WTC11 (cell line): ENCODE results near the gene CBLB. TPM values are rescaled to one million over a fixed set of nuclear protein-coding genes. Genes with fewer than 3 reads are reported as not detected.

Experiments
- ATAC-seq: fragments of 200-7000 bp; cut with Tn5 transposase; 2 replicates; pipeline ENCODE4 v1.10.0; 2021; ENCODE audit warnings: mild to moderate bottlenecking, moderate library complexity
- CTCF ChIA-PET: fragments of 300-600 bp; sonication (Branson Sonifier 250); formaldehyde crosslinking; loops from one replicate; lab custom pipeline; 2021; ENCODE audit warnings: antibody characterized with exemption; lab: Charles Lee
- POLR2A ChIA-PET: fragments of 350-600 bp; sonication (Branson Sonifier 250); formaldehyde crosslinking; loops from one replicate; lab custom pipeline; 2021; ENCODE audit warnings: antibody characterized with exemption; lab: Charles Lee
- DNase-seq: peaks from one replicate; pipeline ENCODE4 v3.0.0; 2021; ENCODE audit warnings: low spot score
- H3K27ac Mint-ChIP-seq: 2 replicates; pipeline ENCODE4 v1.8.0; 2021; ENCODE audit warnings: mixed read lengths
- H3K27me3 Mint-ChIP-seq: 2 replicates; pipeline ENCODE4 v1.8.0; 2021; ENCODE audit warnings: low read depth, mild to moderate bottlenecking, moderate library complexity, mixed read lengths
- H3K36me3 Mint-ChIP-seq: 2 replicates; pipeline ENCODE4 v1.8.0; 2021; ENCODE audit warnings: mixed read lengths
- H3K4me1 Mint-ChIP-seq: 2 replicates; pipeline ENCODE4 v1.8.0; 2022; ENCODE audit warnings: mixed read lengths
- H3K4me3 Mint-ChIP-seq: 2 replicates; pipeline ENCODE4 v1.8.0; 2021; ENCODE audit warnings: mild to moderate bottlenecking, moderate library complexity, mixed read lengths
- H3K9me3 Mint-ChIP-seq: 2 replicates; pipeline ENCODE4 v1.8.0; 2021; ENCODE audit warnings: mixed read lengths
- CBFB ChIP-seq: sonication (generic); formaldehyde crosslinking; IDR thresholded peaks from 2 replicates; pipeline ENCODE4 v1.8.1; 2022; ENCODE audit warnings: mild to moderate bottlenecking, low read depth, missing genetic modification reagents
- CREM ChIP-seq: sonication (generic); formaldehyde crosslinking; IDR thresholded peaks from 2 replicates; pipeline ENCODE4 v1.8.1; 2022; ENCODE audit warnings: mild to moderate bottlenecking, missing genetic modification reagents, moderate library complexity
- IRF1 ChIP-seq: sonication (generic); formaldehyde crosslinking; IDR thresholded peaks from 2 replicates; pipeline ENCODE4 v1.8.0; 2023; ENCODE audit warnings: missing genetic modification reagents
- MLX ChIP-seq: sonication (generic); formaldehyde crosslinking; IDR thresholded peaks from 2 replicates; pipeline ENCODE4 v1.8.1; 2023; ENCODE audit warnings: mild to moderate bottlenecking, missing genetic modification reagents, moderate library complexity
- NFATC4 ChIP-seq: fragments of 250-450 bp; sonication (Bioruptor Pico); IDR thresholded peaks from 2 replicates; pipeline ENCODE4 v1.9.0; 2021; ENCODE audit warnings: mild to moderate bottlenecking
- NFE2L1 ChIP-seq: sonication (generic); formaldehyde crosslinking; IDR thresholded peaks from 2 replicates; pipeline ENCODE4 v1.8.1; 2023; ENCODE audit warnings: missing genetic modification reagents
- NFYB ChIP-seq: sonication (generic); formaldehyde crosslinking; conservative IDR thresholded peaks from 2 replicates; pipeline ENCODE4 v1.8.0; 2022; ENCODE audit warnings: low read depth, missing genetic modification reagents
- OVOL2 ChIP-seq: fragments of 250-450 bp; sonication (Bioruptor Pico); IDR thresholded peaks from 2 replicates; pipeline ENCODE4 v1.9.0; 2021; ENCODE audit warnings: mild to moderate bottlenecking, borderline replicate concordance
- PRRX2 ChIP-seq: fragments of 250-450 bp; sonication (Bioruptor Pico); IDR thresholded peaks from 2 replicates; pipeline ENCODE4 v1.8.0; 2021; ENCODE audit warnings: mild to moderate bottlenecking
- RELA ChIP-seq: sonication (generic); formaldehyde crosslinking; IDR thresholded peaks from 2 replicates; pipeline ENCODE4 v1.8.1; 2022; ENCODE audit warnings: missing genetic modification reagents, mild to moderate bottlenecking, borderline replicate concordance
- TCF7 ChIP-seq: sonication (generic); formaldehyde crosslinking; IDR thresholded peaks from 2 replicates; pipeline ENCODE4 v1.8.0; 2022; ENCODE audit warnings: mild to moderate bottlenecking, low read depth, missing genetic modification reagents, moderate library complexity
- TEAD1 ChIP-seq: sonication (generic); formaldehyde crosslinking; IDR thresholded peaks from 2 replicates; pipeline ENCODE4 v1.8.0; 2022; ENCODE audit warnings: mild to moderate bottlenecking, missing genetic modification reagents
- ZBTB21 ChIP-seq: sonication (generic); formaldehyde crosslinking; IDR thresholded peaks from 2 replicates; pipeline ENCODE4 v1.8.1; 2023; ENCODE audit warnings: mild to moderate bottlenecking, missing genetic modification reagents, borderline replicate concordance
- ZNF121 ChIP-seq: sonication (generic); formaldehyde crosslinking; IDR thresholded peaks from 2 replicates; pipeline ENCODE4 v1.8.0; 2023; ENCODE audit warnings: missing genetic modification reagents
- ZNF219 ChIP-seq: sonication (generic); formaldehyde crosslinking; IDR thresholded peaks from 2 replicates; pipeline ENCODE4 v1.8.0; 2023; ENCODE audit warnings: missing genetic modification reagents, mild to moderate bottlenecking, borderline replicate concordance
- ZNF396 ChIP-seq: fragments of 250-450 bp; sonication (Bioruptor Pico); IDR thresholded peaks from 2 replicates; pipeline ENCODE4 v1.8.0; 2021; ENCODE audit warnings: mild to moderate bottlenecking, moderate library complexity, borderline replicate concordance
- ZSCAN18 ChIP-seq: fragments of 250-450 bp; sonication (Bioruptor Pico); IDR thresholded peaks from 2 replicates; pipeline ENCODE4 v2.1.2; 2022; ENCODE audit warnings: mild to moderate bottlenecking, moderate library complexity
- total RNA-seq: library from RNA; stranded (reverse); gene quantifications from 3 replicates; pipeline ENCODE4 v1.2.3, GENCODE V29; 2021
- TF ChIP-seq, protein P1 (sequence below): sonication (generic); formaldehyde crosslinking; IDR thresholded peaks from 2 replicates; pipeline ENCODE4 v1.8.1; 2022; ENCODE audit warnings: low read depth, mild to moderate bottlenecking, moderate library complexity, missing genetic modification reagents, borderline replicate concordance
- TF ChIP-seq, protein P2 (sequence below): fragments of 200-600 bp; IDR thresholded peaks from 2 replicates; pipeline ENCODE4 v1.8.0; 2022; ENCODE audit warnings: antibody characterized with exemption
- TF ChIP-seq, protein P3 (sequence below): fragments of 250-450 bp; sonication (Bioruptor Pico); IDR thresholded peaks from 2 replicates; pipeline ENCODE4 v1.9.0; 2021; ENCODE audit warnings: mild to moderate bottlenecking, borderline replicate concordance
- TF ChIP-seq, protein P4 (sequence below): sonication (generic); formaldehyde crosslinking; IDR thresholded peaks from 2 replicates; pipeline ENCODE4 v1.8.1; 2023; ENCODE audit warnings: mild to moderate bottlenecking, missing genetic modification reagents, borderline replicate concordance

Gene CBLB
- total RNA-seq, 1 experiment from 2014 or later: 19.8 TPM

GRCh38 chr3:105622169-105622568 lies 246.6 kb downstream of the CBLB start:
- TF ChIP-seq RELA (CRISPR knock-in tag) (no peak), ZNF396 (CRISPR knock-in tag) (no peak), ZNF121 (CRISPR knock-in tag) (no peak), TCF7 (CRISPR knock-in tag) (no peak), NFATC4 (CRISPR knock-in tag) (no peak), NFE2L1 (CRISPR knock-in tag) (no peak), TEAD1 (CRISPR knock-in tag) (no peak), MLX (CRISPR knock-in tag) (no peak), ZBTB21 (CRISPR knock-in tag) (no peak), OVOL2 (CRISPR knock-in tag) (no peak), CREM (CRISPR knock-in tag) (no peak), IRF1 (no peak), ZNF219 (CRISPR knock-in tag) (no peak)
- TF ChIP-seq, protein P1, sequence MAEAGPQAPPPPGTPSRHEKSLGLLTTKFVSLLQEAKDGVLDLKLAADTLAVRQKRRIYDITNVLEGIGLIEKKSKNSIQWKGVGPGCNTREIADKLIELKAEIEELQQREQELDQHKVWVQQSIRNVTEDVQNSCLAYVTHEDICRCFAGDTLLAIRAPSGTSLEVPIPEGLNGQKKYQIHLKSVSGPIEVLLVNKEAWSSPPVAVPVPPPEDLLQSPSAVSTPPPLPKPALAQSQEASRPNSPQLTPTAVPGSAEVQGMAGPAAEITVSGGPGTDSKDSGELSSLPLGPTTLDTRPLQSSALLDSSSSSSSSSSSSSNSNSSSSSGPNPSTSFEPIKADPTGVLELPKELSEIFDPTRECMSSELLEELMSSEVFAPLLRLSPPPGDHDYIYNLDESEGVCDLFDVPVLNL (CRISPR knock-in tag): no peak
- TF ChIP-seq, protein P2, sequence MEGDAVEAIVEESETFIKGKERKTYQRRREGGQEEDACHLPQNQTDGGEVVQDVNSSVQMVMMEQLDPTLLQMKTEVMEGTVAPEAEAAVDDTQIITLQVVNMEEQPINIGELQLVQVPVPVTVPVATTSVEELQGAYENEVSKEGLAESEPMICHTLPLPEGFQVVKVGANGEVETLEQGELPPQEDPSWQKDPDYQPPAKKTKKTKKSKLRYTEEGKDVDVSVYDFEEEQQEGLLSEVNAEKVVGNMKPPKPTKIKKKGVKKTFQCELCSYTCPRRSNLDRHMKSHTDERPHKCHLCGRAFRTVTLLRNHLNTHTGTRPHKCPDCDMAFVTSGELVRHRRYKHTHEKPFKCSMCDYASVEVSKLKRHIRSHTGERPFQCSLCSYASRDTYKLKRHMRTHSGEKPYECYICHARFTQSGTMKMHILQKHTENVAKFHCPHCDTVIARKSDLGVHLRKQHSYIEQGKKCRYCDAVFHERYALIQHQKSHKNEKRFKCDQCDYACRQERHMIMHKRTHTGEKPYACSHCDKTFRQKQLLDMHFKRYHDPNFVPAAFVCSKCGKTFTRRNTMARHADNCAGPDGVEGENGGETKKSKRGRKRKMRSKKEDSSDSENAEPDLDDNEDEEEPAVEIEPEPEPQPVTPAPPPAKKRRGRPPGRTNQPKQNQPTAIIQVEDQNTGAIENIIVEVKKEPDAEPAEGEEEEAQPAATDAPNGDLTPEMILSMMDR: no peak
- Mint-ChIP-seq H3K27me3 (no peaks in the 10 kb centered on the region), H3K36me3 (no peaks in the 10 kb centered on the region), H3K9me3 (peaks cover 4% of the 10 kb centered on the region; the same call in 1 of the 2 replicates), H3K4me3 (no peak overlapping the region), H3K4me1 (no peaks in the 10 kb centered on the region), H3K27ac (no peak overlapping the region)
- ChIA-PET CTCF (interaction anchor here (0.6 kb wide), 1 partner anchor 99 kb away, joined by 5 read pairs; no protein-coding TSS in a partner anchor), POLR2A (no interaction called here)
- DNase-seq (no peak), ATAC-seq (no peak)

- no peaks in the 10 kb centered on the region for H3K4me1 Mint-ChIP-seq
- no peak for DNase-seq
- no peak for ATAC-seq
- H3K27me3 Mint-ChIP-seq: no peaks in the 10 kb centered on the region
- H3K36me3 Mint-ChIP-seq: no peaks in the 10 kb centered on the region
- no peak overlapping the region for H3K27ac Mint-ChIP-seq
- no peak overlapping the region for H3K4me3 Mint-ChIP-seq
- ChIA-PET POLR2A (no interaction called here), CTCF (no interaction called here)
- peaks cover 4% of the 10 kb centered on the region; the same call in 1 of the 2 replicates for H3K9me3 Mint-ChIP-seq
- no peak for TF ChIP-seq CBFB (CRISPR knock-in tag)
- no peak for TF ChIP-seq MLX (CRISPR knock-in tag)
- TF ChIP-seq NFYB (CRISPR knock-in tag): no peak
- TF ChIP-seq, protein P3, sequence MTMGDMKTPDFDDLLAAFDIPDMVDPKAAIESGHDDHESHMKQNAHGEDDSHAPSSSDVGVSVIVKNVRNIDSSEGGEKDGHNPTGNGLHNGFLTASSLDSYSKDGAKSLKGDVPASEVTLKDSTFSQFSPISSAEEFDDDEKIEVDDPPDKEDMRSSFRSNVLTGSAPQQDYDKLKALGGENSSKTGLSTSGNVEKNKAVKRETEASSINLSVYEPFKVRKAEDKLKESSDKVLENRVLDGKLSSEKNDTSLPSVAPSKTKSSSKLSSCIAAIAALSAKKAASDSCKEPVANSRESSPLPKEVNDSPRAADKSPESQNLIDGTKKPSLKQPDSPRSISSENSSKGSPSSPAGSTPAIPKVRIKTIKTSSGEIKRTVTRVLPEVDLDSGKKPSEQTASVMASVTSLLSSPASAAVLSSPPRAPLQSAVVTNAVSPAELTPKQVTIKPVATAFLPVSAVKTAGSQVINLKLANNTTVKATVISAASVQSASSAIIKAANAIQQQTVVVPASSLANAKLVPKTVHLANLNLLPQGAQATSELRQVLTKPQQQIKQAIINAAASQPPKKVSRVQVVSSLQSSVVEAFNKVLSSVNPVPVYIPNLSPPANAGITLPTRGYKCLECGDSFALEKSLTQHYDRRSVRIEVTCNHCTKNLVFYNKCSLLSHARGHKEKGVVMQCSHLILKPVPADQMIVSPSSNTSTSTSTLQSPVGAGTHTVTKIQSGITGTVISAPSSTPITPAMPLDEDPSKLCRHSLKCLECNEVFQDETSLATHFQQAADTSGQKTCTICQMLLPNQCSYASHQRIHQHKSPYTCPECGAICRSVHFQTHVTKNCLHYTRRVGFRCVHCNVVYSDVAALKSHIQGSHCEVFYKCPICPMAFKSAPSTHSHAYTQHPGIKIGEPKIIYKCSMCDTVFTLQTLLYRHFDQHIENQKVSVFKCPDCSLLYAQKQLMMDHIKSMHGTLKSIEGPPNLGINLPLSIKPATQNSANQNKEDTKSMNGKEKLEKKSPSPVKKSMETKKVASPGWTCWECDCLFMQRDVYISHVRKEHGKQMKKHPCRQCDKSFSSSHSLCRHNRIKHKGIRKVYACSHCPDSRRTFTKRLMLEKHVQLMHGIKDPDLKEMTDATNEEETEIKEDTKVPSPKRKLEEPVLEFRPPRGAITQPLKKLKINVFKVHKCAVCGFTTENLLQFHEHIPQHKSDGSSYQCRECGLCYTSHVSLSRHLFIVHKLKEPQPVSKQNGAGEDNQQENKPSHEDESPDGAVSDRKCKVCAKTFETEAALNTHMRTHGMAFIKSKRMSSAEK (CRISPR knock-in tag): no peak
- TF ChIP-seq ZSCAN18 (CRISPR knock-in tag): no peak
- no peak for TF ChIP-seq ZNF121 (CRISPR knock-in tag)
- TF ChIP-seq, protein P4, sequence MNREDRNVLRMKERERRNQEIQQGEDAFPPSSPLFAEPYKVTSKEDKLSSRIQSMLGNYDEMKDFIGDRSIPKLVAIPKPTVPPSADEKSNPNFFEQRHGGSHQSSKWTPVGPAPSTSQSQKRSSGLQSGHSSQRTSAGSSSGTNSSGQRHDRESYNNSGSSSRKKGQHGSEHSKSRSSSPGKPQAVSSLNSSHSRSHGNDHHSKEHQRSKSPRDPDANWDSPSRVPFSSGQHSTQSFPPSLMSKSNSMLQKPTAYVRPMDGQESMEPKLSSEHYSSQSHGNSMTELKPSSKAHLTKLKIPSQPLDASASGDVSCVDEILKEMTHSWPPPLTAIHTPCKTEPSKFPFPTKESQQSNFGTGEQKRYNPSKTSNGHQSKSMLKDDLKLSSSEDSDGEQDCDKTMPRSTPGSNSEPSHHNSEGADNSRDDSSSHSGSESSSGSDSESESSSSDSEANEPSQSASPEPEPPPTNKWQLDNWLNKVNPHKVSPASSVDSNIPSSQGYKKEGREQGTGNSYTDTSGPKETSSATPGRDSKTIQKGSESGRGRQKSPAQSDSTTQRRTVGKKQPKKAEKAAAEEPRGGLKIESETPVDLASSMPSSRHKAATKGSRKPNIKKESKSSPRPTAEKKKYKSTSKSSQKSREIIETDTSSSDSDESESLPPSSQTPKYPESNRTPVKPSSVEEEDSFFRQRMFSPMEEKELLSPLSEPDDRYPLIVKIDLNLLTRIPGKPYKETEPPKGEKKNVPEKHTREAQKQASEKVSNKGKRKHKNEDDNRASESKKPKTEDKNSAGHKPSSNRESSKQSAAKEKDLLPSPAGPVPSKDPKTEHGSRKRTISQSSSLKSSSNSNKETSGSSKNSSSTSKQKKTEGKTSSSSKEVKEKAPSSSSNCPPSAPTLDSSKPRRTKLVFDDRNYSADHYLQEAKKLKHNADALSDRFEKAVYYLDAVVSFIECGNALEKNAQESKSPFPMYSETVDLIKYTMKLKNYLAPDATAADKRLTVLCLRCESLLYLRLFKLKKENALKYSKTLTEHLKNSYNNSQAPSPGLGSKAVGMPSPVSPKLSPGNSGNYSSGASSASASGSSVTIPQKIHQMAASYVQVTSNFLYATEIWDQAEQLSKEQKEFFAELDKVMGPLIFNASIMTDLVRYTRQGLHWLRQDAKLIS (CRISPR knock-in tag): no peak
- TF ChIP-seq PRRX2 (CRISPR knock-in tag): no peak
Measured at GRCh38 chr3:105620236-105620635, 248.6 kb downstream of the CBLB start.
